HG03196 (cell line): ENCODE results near the gene SH3TC1.

Experiments
- ATAC-seq: cut with Tn5 transposase; IDR thresholded peaks from one replicate; pipeline ENCODE4 v1.9.1; 2021; ENCODE audit not compliant: unreplicated experiment

Gene SH3TC1

DNA sequence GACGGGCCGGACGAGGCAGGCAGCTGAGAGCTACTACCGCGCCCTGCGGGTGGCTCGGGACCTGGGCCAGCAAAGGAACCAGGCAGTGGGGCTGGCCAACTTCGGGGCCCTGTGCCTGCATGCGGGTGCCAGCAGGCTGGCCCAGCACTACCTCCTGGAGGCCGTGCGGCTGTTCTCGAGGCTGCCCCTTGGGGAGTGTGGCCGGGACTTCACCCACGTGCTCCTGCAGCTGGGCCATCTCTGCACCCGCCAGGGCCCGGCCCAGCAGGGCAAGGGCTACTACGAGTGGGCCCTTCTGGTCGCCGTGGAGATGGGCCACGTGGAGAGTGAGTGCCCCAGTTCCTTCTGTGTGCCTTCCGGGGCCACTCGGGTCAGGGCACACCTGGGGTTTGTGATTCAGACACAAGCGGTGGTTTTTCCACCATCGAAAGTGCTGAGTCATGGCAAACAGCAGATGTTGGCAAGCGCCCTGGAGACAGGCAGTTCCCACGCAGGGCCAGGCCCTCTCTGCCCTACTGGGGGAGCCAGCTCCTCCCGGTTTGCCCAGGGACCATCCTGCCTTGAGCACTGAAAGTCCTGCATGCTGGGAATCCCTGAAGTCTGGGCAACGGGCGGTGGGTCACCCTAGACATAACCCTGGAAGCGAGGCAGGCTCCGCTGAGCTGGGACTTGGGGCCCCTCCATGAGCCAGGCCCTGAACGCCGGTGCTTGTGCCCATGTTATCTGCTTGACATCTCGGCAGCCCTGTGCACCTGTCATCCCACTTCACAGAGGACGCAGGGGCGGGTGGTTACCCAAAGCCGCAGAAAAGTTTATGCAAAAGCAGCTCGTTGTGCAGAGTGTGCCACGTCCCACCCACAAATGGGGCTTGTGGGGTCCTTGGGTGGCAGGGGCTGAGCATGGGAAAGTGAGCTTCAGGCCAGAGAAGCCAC, 29.5 kb downstream of the SH3TC1 start:
- ATAC-seq: peak; percentile 67

- no peak for ATAC-seq
These were observed 30.4 kb downstream of the SH3TC1 start for GRCh38 chr4:8229331-8229975.

DNA sequence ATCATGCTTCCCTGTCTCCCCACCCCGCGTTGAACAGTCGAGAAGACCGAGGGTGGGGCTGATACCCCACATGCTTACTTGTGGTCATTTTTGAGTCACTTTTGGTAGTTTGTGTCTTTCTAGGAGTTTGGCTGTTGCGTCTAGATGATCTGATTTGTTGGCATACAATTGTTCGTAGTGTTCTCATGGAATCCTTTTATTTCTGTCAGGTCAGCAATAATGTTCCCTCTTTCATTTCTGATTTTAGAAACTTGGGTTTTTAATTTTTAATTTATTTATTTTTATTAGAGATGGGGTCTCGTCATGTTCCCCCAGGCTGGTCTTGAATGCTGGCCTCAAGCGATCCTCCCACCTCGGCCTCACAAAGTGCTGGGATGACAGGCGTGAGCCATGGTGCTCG, 30.9 kb downstream of the SH3TC1 start:
- no peak for ATAC-seq

DNA sequence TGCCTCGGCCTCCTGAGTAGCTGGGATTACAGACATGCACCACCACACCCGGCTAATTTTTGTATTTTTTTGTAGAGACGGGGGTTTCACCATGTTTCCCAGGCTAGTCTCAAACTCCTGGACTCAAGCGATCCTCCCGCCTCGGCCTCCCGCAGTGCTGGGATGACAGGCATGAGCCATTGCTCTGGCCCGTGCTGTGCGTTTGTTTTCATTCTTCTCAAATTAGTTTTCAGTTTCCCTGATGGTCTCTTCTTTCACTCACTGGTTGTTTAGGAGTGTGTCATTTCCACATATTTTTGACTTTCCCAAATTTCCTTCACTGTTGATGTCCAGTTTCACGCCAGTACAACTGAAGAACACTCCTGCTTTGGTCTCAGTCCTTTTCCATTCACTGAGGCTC, 31.8 kb downstream of the SH3TC1 start:
- no peak for ATAC-seq

- ATAC-seq: no peak
These were observed 32.5 kb downstream of the SH3TC1 start for GRCh38 chr4:8231551-8232049.

DNA sequence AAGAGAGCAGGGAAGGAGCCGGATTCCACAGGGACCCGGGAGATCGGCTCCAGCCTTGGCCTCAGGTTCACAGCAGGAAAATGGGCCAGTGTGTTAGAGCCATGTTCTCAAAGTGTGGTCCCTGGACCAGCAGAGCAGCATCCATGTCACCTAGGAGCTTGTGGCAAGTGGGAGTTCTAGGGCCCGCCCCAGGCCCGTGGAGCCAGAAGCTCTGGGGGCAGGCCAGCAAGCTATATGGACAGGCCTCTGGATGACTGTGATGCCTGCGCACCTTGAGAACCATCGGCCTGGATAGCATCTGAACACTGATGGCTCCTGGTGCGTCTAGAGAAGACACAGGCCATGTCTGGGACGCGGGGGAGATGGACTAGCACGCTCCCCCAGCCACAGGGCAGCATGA, 33.7 kb downstream of the SH3TC1 start:
- ATAC-seq: no peak

- no peak for ATAC-seq
These were observed 34.8 kb downstream of the SH3TC1 start for GRCh38 chr4:8233672-8234484.

- ATAC-seq: no peak
These were observed 35.6 kb downstream of the SH3TC1 start for GRCh38 chr4:8234715-8235114.

DNA sequence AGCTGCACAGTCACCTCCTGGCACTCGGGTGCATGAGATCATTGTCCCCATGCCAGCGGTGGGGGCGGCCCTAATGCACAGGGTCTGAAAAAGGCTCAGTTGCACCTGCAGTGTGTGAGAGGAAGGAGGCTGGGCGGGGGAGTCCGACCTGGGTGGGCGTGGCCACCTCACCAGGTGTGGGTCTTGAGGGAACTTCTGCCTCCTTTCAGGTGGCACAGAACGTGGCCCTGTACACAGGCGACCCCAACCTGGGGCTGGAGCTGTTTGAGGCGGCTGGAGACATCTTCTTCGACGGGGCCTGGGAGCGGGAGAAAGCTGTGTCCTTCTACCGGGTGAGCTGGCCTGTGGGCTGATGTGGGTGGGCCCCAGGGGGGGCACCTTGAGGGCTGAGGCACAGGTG, 36.1 kb downstream of the SH3TC1 start:
- no peak for ATAC-seq

- no peak for ATAC-seq
These were observed 36.6 kb downstream of the SH3TC1 start for GRCh38 chr4:8235686-8236085.

GRCh38 chr4:8236106-8236919, 37.2 kb downstream of the SH3TC1 start:
- no peak for ATAC-seq

- ATAC-seq: no peak
These were observed 37.8 kb downstream of the SH3TC1 start for GRCh38 chr4:8236920-8237195.

- no peak for ATAC-seq
These were observed 38.3 kb downstream of the SH3TC1 start for GRCh38 chr4:8237256-8237989.

- no peak for ATAC-seq
These were observed 39.0 kb downstream of the SH3TC1 start for GRCh38 chr4:8238036-8238511.

- ATAC-seq: no peak
These were observed 39.5 kb downstream of the SH3TC1 start for GRCh38 chr4:8238515-8239053.

DNA sequence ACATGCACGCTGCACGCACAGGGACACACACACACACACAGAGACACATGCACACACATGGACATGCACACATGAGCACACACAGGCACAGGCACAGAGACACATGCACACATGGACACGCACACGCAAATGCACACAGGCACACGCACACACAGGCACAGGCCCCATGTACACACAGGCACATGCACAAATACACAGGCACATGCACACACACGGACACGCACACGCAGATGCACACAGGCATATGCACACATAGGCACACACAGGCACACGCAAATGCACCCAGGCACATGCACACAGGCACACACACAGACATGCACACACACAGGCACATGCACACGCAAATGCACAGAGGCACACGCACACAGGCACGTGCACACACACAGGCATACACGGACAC, 40.1 kb downstream of the SH3TC1 start:
- no peak for ATAC-seq

GRCh38 chr4:8239661-8240060, 40.6 kb downstream of the SH3TC1 start:
- no peak for ATAC-seq

DNA sequence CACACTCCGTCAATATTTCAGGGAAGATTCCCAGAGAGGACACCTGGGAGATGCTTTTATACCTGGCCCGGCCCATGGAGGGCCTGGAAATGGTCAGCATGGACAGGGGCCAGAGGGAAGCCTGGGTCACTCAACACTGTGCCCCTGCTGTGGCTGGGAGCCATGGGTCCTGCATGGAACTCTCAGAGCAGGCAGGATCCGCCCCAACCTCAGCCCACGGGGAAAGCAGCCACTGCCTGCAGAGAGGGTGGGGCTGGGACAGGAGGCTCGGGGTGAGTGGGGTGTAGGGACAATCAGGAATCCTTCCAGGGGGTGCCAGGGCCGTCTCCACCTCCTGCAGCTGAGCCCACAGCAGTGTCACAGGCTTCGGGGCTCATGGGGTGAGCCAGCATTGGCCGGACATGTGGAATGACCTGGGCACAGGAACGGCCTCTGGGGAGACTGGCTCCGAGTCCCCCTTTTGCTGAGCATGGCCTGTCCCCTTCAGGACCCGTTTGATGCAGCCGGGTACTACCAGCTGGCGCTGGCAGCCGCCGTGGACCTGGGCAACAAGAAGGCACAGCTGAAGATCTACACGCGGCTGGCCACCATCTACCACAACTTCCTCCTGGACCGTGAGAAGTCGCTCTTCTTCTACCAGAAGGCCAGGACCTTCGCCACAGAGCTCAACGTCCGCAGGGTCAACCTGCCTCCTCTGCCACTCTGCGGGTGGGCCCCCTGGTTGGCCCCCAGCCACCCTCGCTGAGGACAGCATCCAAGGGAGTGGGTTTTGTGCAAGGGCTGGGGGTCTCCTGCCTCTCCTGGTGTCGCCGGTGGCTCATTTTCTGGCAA, 41.3 kb downstream of the SH3TC1 start:
- ATAC-seq: no peak
